HEK293 (cell line): ENCODE measurements around the gene PBX2.

ENCODE experiments used
- ZNF394 ChIP-seq: fragments of 450-650 bp; formaldehyde crosslinking; IDR thresholded peaks from 2 replicates; pipeline ENCODE4 v1.5.1; 2016; ENCODE audit warnings: missing biosample characterization, missing genetic modification characterization, mild to moderate bottlenecking, moderate library complexity, borderline replicate concordance
- ZNF513 ChIP-seq: fragments of 450-650 bp; IDR thresholded peaks from 2 replicates; pipeline ENCODE4 v1.5.1; 2018; ENCODE audit warnings: missing biosample characterization, missing genetic modification characterization

DNA sequence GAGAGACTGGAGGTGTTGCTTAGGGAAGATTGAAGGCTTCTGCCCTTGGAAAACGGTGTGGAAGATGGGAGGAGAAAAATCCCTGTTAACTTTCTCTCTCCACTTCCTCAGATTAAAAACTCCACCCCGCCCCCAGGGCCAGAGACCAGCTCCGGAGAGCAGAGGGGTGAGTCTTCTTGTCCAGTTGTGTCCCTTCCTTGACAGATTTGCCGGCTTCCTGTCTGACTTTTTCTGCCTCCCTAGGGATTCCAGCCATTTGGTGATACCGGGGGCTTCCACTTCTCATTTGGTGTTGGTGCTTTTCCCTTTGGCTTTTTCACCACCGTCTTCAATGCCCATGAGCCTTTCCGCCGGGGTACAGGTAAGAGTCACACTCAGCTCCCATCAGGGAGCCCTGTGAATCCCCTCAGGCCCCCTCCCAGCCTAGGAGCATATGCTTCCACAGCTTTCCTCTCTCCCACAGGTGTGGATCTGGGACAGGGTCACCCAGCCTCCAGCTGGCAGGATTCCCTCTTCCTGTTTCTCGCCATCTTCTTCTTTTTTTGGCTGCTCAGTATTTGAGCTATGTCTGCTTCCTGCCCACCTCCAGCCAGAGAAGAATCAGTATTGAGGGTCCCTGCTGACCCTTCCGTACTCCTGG is 10.1 kb downstream of the PBX2 start:
- TF ChIP-seq ZNF394 (tag by site-specific recombination) (no peak), ZNF513 (tag by site-specific recombination) (no peak)
